Suprapubic skin (tissue), 4 donors: Measurements from ENCODE around the gene TRAPPC2L. TPM values are rescaled to one million over a fixed set of nuclear protein-coding genes. Genes with fewer than 3 reads are reported as not detected.

Source experiments
- DNase-seq, 2 donors: peaks; one replicate each; pipeline ENCODE4 v3.0.0-alpha.2; 2019; ENCODE audit warnings: low spot score in 2 of 2
- H3K27ac ChIP-seq: fragments of 200-600 bp; sonication (generic); one replicate; pipeline ENCODE4 v1.5.1; 2019
- H3K27me3 ChIP-seq: fragments of 200-600 bp; sonication (generic); one replicate; pipeline ENCODE4 v1.5.1; 2019
- H3K36me3 ChIP-seq: fragments of 200-600 bp; sonication (generic); one replicate; pipeline ENCODE4 v1.5.1; 2019
- H3K4me1 ChIP-seq: fragments of 200-600 bp; sonication (generic); one replicate; pipeline ENCODE4 v1.5.1; 2019
- H3K4me3 ChIP-seq: fragments of 200-600 bp; sonication (generic); one replicate; pipeline ENCODE4 v1.5.1; 2019; ENCODE audit warnings: mild to moderate bottlenecking
- H3K9me3 ChIP-seq: fragments of 200-600 bp; sonication (generic); one replicate; pipeline ENCODE4 v1.5.1; 2019
- CTCF ChIP-seq, 2 donors: fragments of 200-600 bp in 1 of 2; fragments of 450-650 bp in 1 of 2; sonication (generic) in 1 of 2; IDR thresholded peaks; one replicate each; pipeline ENCODE4 v1.5.1; 2016 to 2019; ENCODE audit warnings: antibody characterized with exemption in 2 of 2, mild to moderate bottlenecking in 1 of 2, moderate library complexity in 1 of 2
- EP300 ChIP-seq: sonication (generic); formaldehyde crosslinking; IDR thresholded peaks from one replicate; pipeline ENCODE4 v1.6.1; 2017; ENCODE audit warnings: antibody characterized with exemption
- POLR2A ChIP-seq, 2 donors: fragments of 450-650 bp; IDR thresholded peaks; one replicate each; pipeline ENCODE4 v1.6.1; 2017; ENCODE audit warnings: antibody characterized with exemption in 2 of 2, mild to moderate bottlenecking in 2 of 2, moderate library complexity in 2 of 2
- POLR2AphosphoS5 ChIP-seq, 3 donors: sonication (generic); formaldehyde crosslinking; IDR thresholded peaks; one replicate each; pipeline ENCODE4 v1.6.1; 2017; ENCODE audit warnings: antibody characterized with exemption in 3 of 3
- WGBS: methylation state at CpG from one replicate; pipeline ENCODE4 v1.1.5; 2018; 5-methylcytosine and 5-hydroxymethylcytosine counted together
- total RNA-seq, 4 donors: library from RNA; depleted of rRNA; stranded (reverse); fragments of >200 nt; gene quantifications; one replicate each; pipeline ENCODE4 v1.1.0, GENCODE V29; 2016

TRAPPC2L gene
- total RNA-seq, 4 donors from 2014 or later, result 31.9 to 49.2 (median 36.3) TPM

- H3K9me3 ChIP-seq, result no peaks in the 10 kb centered on the region
- no peaks in the 10 kb centered on the region for H3K27me3 ChIP-seq
- H3K4me3 ChIP-seq, result peak overlapping the region; percentile 4
- WGBS, result 48% methylated on average over 14 of the region's 27 CpGs
- H3K27ac ChIP-seq, result peak overlapping the region; percentile 43
- DNase-seq, result no peak
- peaks cover 28% of the 10 kb centered on the region for H3K4me1 ChIP-seq
- TF ChIP-seq CTCF (IDR thresholded peaks at IDR 0.05), result no peak
- no peak for TF ChIP-seq EP300
- no peak for TF ChIP-seq POLR2AphosphoS5 (IDR thresholded peaks at IDR 0.05)
- no peak for TF ChIP-seq POLR2A (IDR thresholded peaks at IDR 0.05)
- peaks cover 18% of the 10 kb centered on the region for H3K36me3 ChIP-seq
Measured at GRCh38 chr16:88881675-88882357, 24.9 kb downstream of the TRAPPC2L start.

- Histone ChIP-seq H3K27ac (no peak overlapping the region), H3K36me3 (peaks cover 18% of the 10 kb centered on the region), H3K9me3 (no peaks in the 10 kb centered on the region), H3K4me3 (no peak overlapping the region), H3K27me3 (no peaks in the 10 kb centered on the region), H3K4me1 (peaks cover 28% of the 10 kb centered on the region)
- TF ChIP-seq EP300 (no peak), POLR2A (IDR thresholded peaks at IDR 0.05) (no peak), CTCF (IDR thresholded peaks at IDR 0.05) (no peak), POLR2AphosphoS5 (IDR thresholded peaks at IDR 0.05) (no peak)
- WGBS, result 57% methylated on average over 21 of the region's 26 CpGs
- DNase-seq, result peak in 1 of 2 donors; percentile 82
Measured at GRCh38 chr16:88882358-88883030, 25.6 kb downstream of the TRAPPC2L start.

- Histone ChIP-seq H3K4me3 (no peak overlapping the region), H3K36me3 (peaks cover 18% of the 10 kb centered on the region), H3K27ac (no peak overlapping the region), H3K4me1 (peaks cover 34% of the 10 kb centered on the region), H3K9me3 (no peaks in the 10 kb centered on the region), H3K27me3 (no peaks in the 10 kb centered on the region)
- TF ChIP-seq EP300 (no peak), CTCF (IDR thresholded peaks at IDR 0.05) (no peak), POLR2A (IDR thresholded peaks at IDR 0.05) (no peak), POLR2AphosphoS5 (IDR thresholded peaks at IDR 0.05) (no peak)
- no peak for DNase-seq
- WGBS, result 86% methylated on average over 46 of the region's 49 CpGs
Measured at GRCh38 chr16:88883117-88883895, 26.4 kb downstream of the TRAPPC2L start.

GRCh38 chr16:88883946-88884345 is 27.0 kb downstream of the TRAPPC2L start:
- 71% methylated on average over 1 of the region's 11 CpGs for WGBS
- H3K36me3 ChIP-seq, result peaks cover 15% of the 10 kb centered on the region
- peaks cover 39% of the 10 kb centered on the region for H3K4me1 ChIP-seq
- no peaks in the 10 kb centered on the region for H3K27me3 ChIP-seq
- DNase-seq, result no peak
- no peak overlapping the region for H3K4me3 ChIP-seq
- H3K9me3 ChIP-seq, result no peaks in the 10 kb centered on the region
- TF ChIP-seq POLR2A (IDR thresholded peaks at IDR 0.05) (no peak), EP300 (no peak), CTCF (IDR thresholded peaks at IDR 0.05) (no peak), POLR2AphosphoS5 (IDR thresholded peaks at IDR 0.05) (no peak)
- no peak overlapping the region for H3K27ac ChIP-seq
